H1 (cell line): ENCODE data around the gene MRPS27. TPM values are rescaled to one million over a fixed set of nuclear protein-coding genes. Genes with fewer than 3 reads are reported as not detected.

Source experiments
- CTCF ChIA-PET: fragments of 300-600 bp; sonication (Branson Sonifier 250); formaldehyde crosslinking; loops from one replicate; lab custom pipeline; 2021; ENCODE audit not compliant: partially characterized antibody; lab: Charles Lee
- POLR2A ChIA-PET: fragments of 300-600 bp; sonication (Branson Sonifier 250); formaldehyde crosslinking; loops from one replicate; lab custom pipeline; 2021; ENCODE audit warnings: inconsistent platforms; ENCODE audit not compliant: partially characterized antibody; lab: Charles Lee
- DNase-seq, 2 experiments: peaks; one replicate each; pipeline versions ENCODE4 v3.0.0 to v3.0.0-alpha.2; 2010 to 2022; ENCODE audit warnings: low spot score in 2 of 2, low read depth in 1 of 2, mixed read lengths in 1 of 2
- FAIRE-seq: peaks from 2 replicates; lab custom pipeline; 2011; peaks lifted over from hg19 to GRCh38; lab: Jason Lieb, UNC
- H2AFZ ChIP-seq: 2 replicates; pipeline ENCODE4 v1.8.1; 2012; ENCODE audit warnings: low read length, inconsistent platforms
- H2AK5ac ChIP-seq: 2 replicates; pipeline ENCODE4 v1.6.1; 2013; ENCODE audit warnings: low read depth, low read length
- H2BK120ac ChIP-seq: replicated peaks from 2 replicates; pipeline ENCODE3; 2013; ENCODE audit warnings: low read depth, low read length, inconsistent platforms
- H2BK12ac ChIP-seq: 2 replicates; pipeline ENCODE4 v1.6.1; 2013; ENCODE audit warnings: low read depth, low read length
- H2BK15ac ChIP-seq: 2 replicates; pipeline ENCODE4 v1.6.1; 2013; ENCODE audit warnings: low read length
- H2BK20ac ChIP-seq: 2 replicates; pipeline ENCODE4 v1.6.1; 2013; ENCODE audit warnings: low read length
- H2BK5ac ChIP-seq: 2 replicates; pipeline ENCODE4 v1.6.1; 2013; ENCODE audit warnings: low read depth, low read length
- H3K14ac ChIP-seq: 2 replicates; pipeline ENCODE4 v1.6.1; 2013; ENCODE audit warnings: inconsistent platforms; ENCODE audit not compliant: insufficient read length
- H3K18ac ChIP-seq: 2 replicates; pipeline ENCODE4 v1.6.1; 2013; ENCODE audit warnings: low read length; ENCODE audit errors: extremely low read depth
- H3K23ac ChIP-seq: 2 replicates; pipeline ENCODE4 v1.6.1; 2013; ENCODE audit warnings: inconsistent platforms; ENCODE audit not compliant: insufficient read length
- H3K23me2 ChIP-seq: 2 replicates; pipeline ENCODE4 v1.6.1; 2013; ENCODE audit warnings: low read depth, low read length
- H3K27ac ChIP-seq: 2 replicates; pipeline ENCODE4 v1.6.1; 2011; ENCODE audit warnings: low read depth, low read length, inconsistent platforms
- H3K27me3 ChIP-seq, 4 experiments: replicated peaks in 1 of 4; 1 replicate in 1 of 4; 2 replicates in 3 of 4; pipeline versions ENCODE4 v1.6.1 to v1.8.1; 2011 to 2013; ENCODE audit warnings: low read length in 3 of 4, mild to moderate bottlenecking in 3 of 4, inconsistent platforms in 2 of 4, mixed read lengths in 2 of 4, moderate library complexity in 1 of 4; ENCODE audit not compliant: control insufficient read depth in 3 of 4, insufficient read depth in 3 of 4; ENCODE audit errors: extremely low read depth in 1 of 4
- H3K36me3 ChIP-seq, 4 experiments: 2 replicates each; pipeline versions ENCODE4 v1.6.1 to v1.8.1; 2011 to 2013; ENCODE audit warnings: mild to moderate bottlenecking in 4 of 4, low read length in 3 of 4, moderate library complexity in 2 of 4, control low read depth in 1 of 4, inconsistent platforms in 1 of 4; ENCODE audit not compliant: insufficient read depth in 4 of 4, control insufficient read depth in 2 of 4
- H3K4ac ChIP-seq: replicated peaks from 2 replicates; pipeline ENCODE3; 2013; ENCODE audit warnings: low read length, low read depth, mixed read lengths, inconsistent platforms; ENCODE audit not compliant: insufficient read length
- H3K4me1 ChIP-seq, 4 experiments: replicated peaks in 1 of 4; 1 replicate in 1 of 4; 2 replicates in 3 of 4; pipeline versions ENCODE4 v1.6.1 to v1.8.1; 2011 to 2013; ENCODE audit warnings: low read length in 3 of 4, inconsistent platforms in 2 of 4, mixed read lengths in 1 of 4; ENCODE audit not compliant: insufficient read depth in 4 of 4, control insufficient read depth in 3 of 4
- H3K4me2 ChIP-seq, 2 experiments: 2 replicates each; pipeline versions ENCODE4 v1.6.1 to v1.8.1; 2011 to 2013; ENCODE audit warnings: low read depth in 2 of 2, low read length in 2 of 2, control low read depth in 1 of 2, inconsistent platforms in 1 of 2, mild to moderate bottlenecking in 1 of 2; ENCODE audit not compliant: insufficient read depth in 1 of 2
- H3K4me3 ChIP-seq, 4 experiments: fragments of 200-600, 300-600 bp in 1 of 4; sonication (generic), shearing (Covaris generic), sonication (Bioruptor Twin) in 1 of 4; 2 replicates each; pipeline versions ENCODE4 v1.5.1 to v1.8.1; 2011 to 2016; ENCODE audit warnings: low read length in 4 of 4, low read depth in 3 of 4, control low read depth in 2 of 4, inconsistent platforms in 2 of 4, mild to moderate bottlenecking in 2 of 4, mixed read lengths in 1 of 4, moderate library complexity in 1 of 4; ENCODE audit not compliant: insufficient read depth in 2 of 4; ENCODE audit errors: extremely low read depth in 1 of 4
- H3K56ac ChIP-seq: replicated peaks from 2 replicates; pipeline ENCODE3; 2013; ENCODE audit warnings: low read depth, mild to moderate bottlenecking, mixed read lengths, low read length, inconsistent platforms; ENCODE audit not compliant: insufficient read length
- H3K79me1 ChIP-seq: 2 replicates; pipeline ENCODE4 v1.6.1; 2013; ENCODE audit warnings: low read depth, low read length, control low read depth
- H3K79me2 ChIP-seq, 2 experiments: 2 replicates each; pipeline versions ENCODE4 v1.6.1 to v1.8.1; 2012 to 2013; ENCODE audit warnings: low read length in 2 of 2, mild to moderate bottlenecking in 2 of 2, inconsistent platforms in 1 of 2; ENCODE audit not compliant: insufficient read depth in 2 of 2, control insufficient read depth in 1 of 2
- H3K9ac ChIP-seq, 4 experiments: replicated peaks in 1 of 4; 1 replicate in 1 of 4; 2 replicates in 3 of 4; pipeline versions ENCODE4 v1.6.1 to v1.8.1; 2011 to 2013; ENCODE audit warnings: low read depth in 3 of 4, low read length in 3 of 4, control low read depth in 2 of 4, mild to moderate bottlenecking in 2 of 4, moderate library complexity in 2 of 4, inconsistent platforms in 1 of 4; ENCODE audit errors: extremely low read depth in 1 of 4
- H3K9me3 ChIP-seq, 2 experiments: 2 replicates each; pipeline versions ENCODE4 v1.6.1 to v1.8.1; 2012 to 2013; ENCODE audit warnings: mild to moderate bottlenecking in 2 of 2, moderate library complexity in 2 of 2, control low read depth in 1 of 2, inconsistent platforms in 1 of 2, low read depth in 1 of 2, low read length in 1 of 2, mixed read lengths in 1 of 2; ENCODE audit not compliant: insufficient read depth in 2 of 2
- H4K20me1 ChIP-seq, 2 experiments: replicated peaks in 1 of 2; 2 replicates each; pipeline versions ENCODE3 to v1.8.1; 2011 to 2013; ENCODE audit warnings: inconsistent platforms in 2 of 2, low read length in 2 of 2, mild to moderate bottlenecking in 1 of 2; ENCODE audit not compliant: insufficient read depth in 2 of 2, control insufficient read depth in 1 of 2
- H4K5ac ChIP-seq: 2 replicates; pipeline ENCODE4 v1.6.1; 2013; ENCODE audit warnings: low read length, low read depth, mixed read lengths, inconsistent platforms; ENCODE audit not compliant: insufficient read length
- H4K8ac ChIP-seq: 2 replicates; pipeline ENCODE4 v1.8.0; 2013; ENCODE audit warnings: mild to moderate bottlenecking, moderate library complexity, low read length, inconsistent platforms; ENCODE audit not compliant: insufficient read depth; ENCODE audit errors: extremely low read depth
- H4K91ac ChIP-seq: replicated peaks from 2 replicates; pipeline ENCODE3; 2013; ENCODE audit warnings: low read length, mixed read lengths, inconsistent platforms; ENCODE audit not compliant: insufficient read length
- BCL11A ChIP-seq, 2 experiments: IDR thresholded peaks; one replicate each; pipeline ENCODE4 v1.6.1; 2011; ENCODE audit warnings: low read depth in 2 of 2, low read length in 2 of 2, mild to moderate bottlenecking in 2 of 2
- CBX5 ChIP-seq: fragments of 300-800, 300-1000 bp; sonication (generic); IDR thresholded peaks from 2 replicates; pipeline ENCODE4 v1.7.1; 2016; ENCODE audit warnings: antibody characterized with exemption, low read length, low read depth
- CBX8 ChIP-seq: fragments of 300-800, 300-1000 bp; sonication (generic); IDR thresholded peaks from 2 replicates; pipeline ENCODE4 v1.7.1; 2016; ENCODE audit warnings: low read depth, low read length, borderline replicate concordance
- CHD1 ChIP-seq: IDR thresholded peaks from 2 replicates; pipeline ENCODE4 v1.6.1; 2012; ENCODE audit warnings: low read depth, low read length, improper control_type of control experiment
- GABPA ChIP-seq: IDR thresholded peaks from 2 replicates; pipeline ENCODE4 v1.6.1; 2011; ENCODE audit warnings: mild to moderate bottlenecking, low read length, moderate library complexity, borderline replicate concordance; ENCODE audit not compliant: insufficient read depth
- GTF2F1 ChIP-seq: IDR thresholded peaks from 2 replicates; pipeline ENCODE4 v1.6.1; 2012; ENCODE audit warnings: low read depth, low read length, improper control_type of control experiment, borderline replicate concordance
- MAFK ChIP-seq: IDR thresholded peaks from 2 replicates; pipeline ENCODE4 v1.6.1; 2012; ENCODE audit warnings: low read depth, mild to moderate bottlenecking, improper control_type of control experiment, low read length
- NANOG ChIP-seq: IDR thresholded peaks from 2 replicates; pipeline ENCODE4 v1.6.1; 2011; ENCODE audit warnings: low read length, low read depth, mild to moderate bottlenecking, inconsistent platforms; ENCODE audit not compliant: insufficient read depth, poor library complexity, severe bottlenecking
- PHF8 ChIP-seq: fragments of 200-600 bp; sonication (generic); conservative IDR thresholded peaks from 2 replicates; pipeline ENCODE4 v1.7.1; 2012; ENCODE audit warnings: low read depth, mild to moderate bottlenecking, inconsistent platforms, low read length, moderate library complexity
- RBBP5 ChIP-seq: IDR thresholded peaks from 2 replicates; pipeline ENCODE4 v1.7.1; 2012; ENCODE audit warnings: low read depth, mild to moderate bottlenecking, inconsistent platforms, low read length, moderate library complexity, borderline replicate concordance
- RFX5 ChIP-seq: IDR thresholded peaks from 2 replicates; pipeline ENCODE4 v1.6.1; 2011; ENCODE audit warnings: low read depth, low read length, improper control_type of control experiment, borderline replicate concordance
- RNF2 ChIP-seq: fragments of 200-900, 300-1000 bp; sonication (generic); IDR thresholded peaks from 2 replicates; pipeline ENCODE4 v1.7.1; 2016; ENCODE audit warnings: borderline replicate concordance, low read depth, mild to moderate bottlenecking, antibody characterized with exemption, low read length; ENCODE audit not compliant: poor library complexity, severe bottlenecking; ENCODE audit errors: missing control alignments
- SRF ChIP-seq: IDR thresholded peaks from 2 replicates; pipeline ENCODE4 v1.6.1; 2011; ENCODE audit warnings: mild to moderate bottlenecking, low read depth, low read length, moderate library complexity
- WGBS, 2 experiments: shearing (Covaris generic) in 1 of 2; methylation state at CpG; one replicate each; pipeline versions ENCODE4 v1.1.6 to v1.1.7; 2013 to 2015; ENCODE audit warnings: low lambda C conversion rate in 2 of 2, mixed read lengths in 2 of 2, inconsistent platforms in 1 of 2, low coverage in 1 of 2, missing lambda C conversion rate in 1 of 2; ENCODE audit not compliant: insufficient replicate concordance in 2 of 2, insufficient coverage in 1 of 2, insufficient read length in 1 of 2; ENCODE audit errors: extremely low coverage in 1 of 2, missing lambda C conversion rate in 1 of 2; 5-methylcytosine and 5-hydroxymethylcytosine counted together
- polyA plus RNA-seq, 7 experiments: library from polyadenylated mRNA; depleted of rRNA in 3 of 7; stranded (reverse) in 5 of 7; unstranded in 2 of 7; fragments of >200 nt in 5 of 7; fragments of 200-250 nt in 2 of 7; gene quantifications; 1 replicate in 5 of 7; 2 replicates in 1 of 7; 4 replicates in 1 of 7; pipeline versions ENCODE4 v1.2.1 to v1.2.3, GENCODE V29; 2011 to 2013; ENCODE audit warnings: missing spikeins in 2 of 7, mixed read lengths in 2 of 7
- total RNA-seq: library from RNA; stranded (reverse); fragmentation: NEBNext Ultra II Directional; extraction: Animal tissue kit (Norgen Biotek cat#: 25700); gene quantifications from 2 replicates; pipeline ENCODE4 v1.2.1, GENCODE V29; 2021

The MRPS27 gene
- total and polyA plus RNA-seq, 2 of the 8 experiments (the other 6 are each of a cell fraction or from before 2014, with no cell fraction given), result 93.2 to 102 TPM

DNA sequence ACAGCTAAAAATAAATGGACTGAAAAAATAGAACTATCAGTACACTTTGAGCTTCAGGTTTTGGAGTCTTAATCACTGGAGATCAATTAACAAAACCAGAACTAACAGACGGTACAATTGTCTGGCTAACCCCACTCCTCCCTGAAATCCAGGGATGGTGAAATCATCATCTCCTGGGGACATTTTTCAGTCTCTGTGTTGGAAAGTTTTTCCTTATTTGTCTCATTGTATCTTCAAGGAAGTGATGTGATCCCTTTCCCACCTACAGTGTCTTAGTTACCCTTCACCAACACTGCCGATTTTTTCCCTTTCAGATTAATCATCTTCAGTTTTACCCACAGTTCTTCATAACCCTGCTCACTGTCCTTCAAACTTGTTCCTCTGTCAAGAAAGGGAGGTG is 130.9 kb downstream of the MRPS27 start:
- H3K23me2 ChIP-seq, result no peaks in the 10 kb centered on the region
- no peak overlapping the region for H2BK20ac ChIP-seq
- H3K56ac ChIP-seq, result no peak overlapping the region
- no peak overlapping the region for H3K14ac ChIP-seq
- no peak overlapping the region for H4K8ac ChIP-seq
- no peak overlapping the region for H3K9ac ChIP-seq
- H3K27ac ChIP-seq, result no peak overlapping the region
- FAIRE-seq (no peak), DNase-seq (no peak)
- no peak overlapping the region for H2BK5ac ChIP-seq
- no peak overlapping the region for H3K23ac ChIP-seq
- no peak overlapping the region for H4K91ac ChIP-seq
- no peaks in the 10 kb centered on the region for H3K79me2 ChIP-seq
- no peak overlapping the region for H2BK12ac ChIP-seq
- no peaks in the 10 kb centered on the region for H3K4me1 ChIP-seq
- no peaks in the 10 kb centered on the region for H3K27me3 ChIP-seq
- TF ChIP-seq NANOG (no peak), RNF2 (no peak), CBX5 (no peak), PHF8 (no peak), CHD1 (no peak), SRF (no peak), RBBP5 (no peak), GABPA (no peak), BCL11A (IDR thresholded peaks at IDR 0.05; ENCODE audit: low read depth in 2 of 2, low read length in 2 of 2) (no peak), RFX5 (no peak), GTF2F1 (no peak), MAFK (no peak), CBX8 (no peak)
- H4K5ac ChIP-seq, result no peak overlapping the region
- H3K79me1 ChIP-seq, result no peaks in the 10 kb centered on the region; the same call in 1 of the 2 replicates
- ChIA-PET POLR2A (no interaction called here), CTCF (interaction anchor here (0.7 to 1.6 kb wide), 4 partner anchors 11 to 56 kb away, joined by 3 read pairs; no protein-coding TSS in a partner anchor)
- H2BK120ac ChIP-seq, result no peak overlapping the region
- no peak overlapping the region for H3K4ac ChIP-seq
- H3K4me2 ChIP-seq, result no peak overlapping the region
- H3K18ac ChIP-seq, result no peak overlapping the region
- no peak overlapping the region for H2AK5ac ChIP-seq
- no peak overlapping the region for H2BK15ac ChIP-seq
- H3K9me3 ChIP-seq, result no peaks in the 10 kb centered on the region
- no peak overlapping the region for H3K4me3 ChIP-seq
- WGBS, 2 experiments, result 90% methylated on average over 2 of the region's 2 CpGs; no CpG with 5 or more reads in 1 of the 2 experiments
- H3K36me3 ChIP-seq, result peaks cover 6 to 45% (median 23%) of the 10 kb centered on the region in 4 experiments
- no peak overlapping the region for H2AFZ ChIP-seq
- peaks cover 0 to 1% of the 10 kb centered on the region in 2 experiments for H4K20me1 ChIP-seq
